ENCODE measurements around the gene DTX3. TPM values are rescaled to one million over a fixed set of nuclear protein-coding genes. Genes with fewer than 3 reads are reported as not detected.

The DTX3 gene
- total and polyA plus RNA-seq, 2 of the 13 experiments (the other 11 are each of a cell fraction or from before 2014, with no cell fraction given), result 9.0 to 27.2 TPM

DNA sequence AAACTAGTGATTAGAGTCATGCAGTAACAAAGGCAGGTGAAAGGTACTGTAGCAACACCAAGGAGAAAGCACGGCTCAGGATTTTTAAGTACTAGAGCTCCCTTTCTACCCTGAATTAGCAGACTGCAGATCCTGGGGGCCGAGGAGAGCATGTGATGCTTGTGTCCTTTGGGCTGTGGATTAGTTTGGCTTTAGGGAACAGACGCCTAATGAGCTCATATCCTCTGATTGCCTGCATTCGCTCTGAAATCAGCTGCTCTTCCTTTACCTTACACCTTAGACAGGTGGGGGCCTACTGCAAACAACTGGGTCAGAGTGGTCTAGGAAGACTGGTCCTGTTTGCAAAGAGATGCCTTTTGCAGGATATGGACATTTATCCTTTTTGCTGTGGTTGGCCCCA, 11.4 kb upstream of the DTX3 start:
- Histone ChIP-seq H4K20me1 (ENCODE audit: insufficient read depth, low read length) (no peaks in the 10 kb centered on the region), H3K36me3 (replicated peaks in 1 of 2; ENCODE audit: control insufficient read depth in 1 of 2, insufficient read depth in 2 of 2, low read length in 2 of 2) (peaks cover 7 to 19% of the 10 kb centered on the region in 2 experiments; a peak in 4 of 5 replicates), H3K27me3 (ENCODE audit: control insufficient read depth in 1 of 2, insufficient read depth in 2 of 2, low read length in 2 of 2) (no peaks in the 10 kb centered on the region; a peak in 1 of 5 replicates), H3K4me3 (replicated peaks in 1 of 3; ENCODE audit: insufficient read depth in 1 of 3, low read depth in 2 of 3, low read length in 3 of 3) (no peak overlapping the region), H3K9me3 (ENCODE audit: low read length) (no peaks in the 10 kb centered on the region), H3K79me2 (ENCODE audit: insufficient read depth, low read length) (peaks cover 17% of the 10 kb centered on the region), H2AFZ (ENCODE audit: low read length) (no peak overlapping the region), H3K9ac (ENCODE audit: insufficient read depth, low read depth, low read length) (no peak overlapping the region), H3K4me2 (ENCODE audit: low read depth, low read length) (no peak overlapping the region), H3K27ac (ENCODE audit: extremely low read length, insufficient read depth, low read length) (no peak overlapping the region), H3K4me1 (ENCODE audit: insufficient read depth, low read length) (peaks cover 22% of the 10 kb centered on the region)
- no peak for DNase-seq (ENCODE audit: low spot score)
- 90% methylated on average over 4 of the region's 4 CpGs for WGBS (ENCODE audit: low lambda C conversion rate)
- TF ChIP-seq HES4 (CRISPR knock-in tag; IDR thresholded peaks at IDR 0.05; ENCODE audit: borderline replicate concordance), result no peak
- TF ChIP-seq ZNF225 (CRISPR knock-in tag; IDR thresholded peaks at IDR 0.05), result no peak
- no peak for TF ChIP-seq MATR3 (CRISPR knock-in tag; IDR thresholded peaks at IDR 0.05)
- TF ChIP-seq, protein P1, sequence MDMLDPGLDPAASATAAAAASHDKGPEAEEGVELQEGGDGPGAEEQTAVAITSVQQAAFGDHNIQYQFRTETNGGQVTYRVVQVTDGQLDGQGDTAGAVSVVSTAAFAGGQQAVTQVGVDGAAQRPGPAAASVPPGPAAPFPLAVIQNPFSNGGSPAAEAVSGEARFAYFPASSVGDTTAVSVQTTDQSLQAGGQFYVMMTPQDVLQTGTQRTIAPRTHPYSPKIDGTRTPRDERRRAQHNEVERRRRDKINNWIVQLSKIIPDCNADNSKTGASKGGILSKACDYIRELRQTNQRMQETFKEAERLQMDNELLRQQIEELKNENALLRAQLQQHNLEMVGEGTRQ (IDR thresholded peaks at IDR 0.05; ENCODE audit: low read depth, low read length), result no peak
- TF ChIP-seq, protein P1 (CRISPR knock-in tag; IDR thresholded peaks at IDR 0.05; ENCODE audit: borderline replicate concordance), result no peak
- TF ChIP-seq MTF2 (CRISPR knock-in tag; IDR thresholded peaks at IDR 0.05; ENCODE audit: borderline replicate concordance), result no peak
- no peak for FAIRE-seq
- CTCF ChIA-PET (ENCODE audit: low intra/inter-chr PET ratio, low total read pairs), result no interaction called here
- BruUV-seq (replicated peaks), result no TSS peak
- in situ Hi-C loops (cut with HindIII; ENCODE audit: extremely low pct_ligation_motif_present, low pct_unique_long_range_greater_than_20kb) (no loop called here), intact Hi-C loops (cut with micrococcal nuclease; ENCODE audit: unreplicated experiment) (no loop called here)
- POLR2A ChIA-PET, result interaction anchor here (2.7 to 3.9 kb wide), 3 partner anchors 13 to 73 kb away, joined by 16 to 26 read pairs (median 26); partner anchors contain the start of genes ARHGEF25, DDIT3 and DTX3
- no peak for ATAC-seq

DNA sequence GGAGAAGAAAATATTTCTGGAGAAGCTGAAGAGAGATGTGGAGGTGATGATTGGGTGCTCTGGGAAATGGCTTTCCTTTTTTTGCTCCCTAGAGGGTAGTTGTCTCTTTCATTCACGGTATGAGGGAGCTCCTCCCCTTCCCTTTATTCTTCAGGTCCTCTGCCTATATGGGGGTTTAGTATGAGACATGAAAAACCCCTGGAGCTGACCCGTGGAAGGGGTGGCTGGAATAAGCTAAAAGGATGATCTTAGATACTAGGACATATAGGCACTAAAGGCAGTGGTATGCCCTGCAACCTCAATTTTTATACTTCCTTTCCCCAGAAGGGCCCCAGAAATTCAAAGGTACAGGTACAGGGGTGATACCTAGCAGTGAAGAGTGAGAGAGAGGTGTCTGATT, 4.2 kb upstream of the DTX3 start:
- no peaks in the 10 kb centered on the region for H3K79me2 ChIP-seq (ENCODE audit: insufficient read depth, low read length)
- H3K9me3 ChIP-seq (ENCODE audit: low read length), result no peaks in the 10 kb centered on the region
- no peak for DNase-seq (ENCODE audit: low spot score)
- in situ Hi-C loops (cut with HindIII; ENCODE audit: extremely low pct_ligation_motif_present, low pct_unique_long_range_greater_than_20kb) (no loop called here), intact Hi-C loops (cut with micrococcal nuclease; ENCODE audit: unreplicated experiment) (no loop called here)
- H3K4me2 ChIP-seq (ENCODE audit: low read depth, low read length), result no peak overlapping the region
- no peak for FAIRE-seq
- H4K20me1 ChIP-seq (ENCODE audit: insufficient read depth, low read length), result no peaks in the 10 kb centered on the region
- BruUV-seq (replicated peaks), result no TSS peak
- H3K36me3 ChIP-seq (replicated peaks in 1 of 2; ENCODE audit: control insufficient read depth in 1 of 2, insufficient read depth in 2 of 2, low read length in 2 of 2), result peaks cover 13 to 26% of the 10 kb centered on the region in 2 experiments; a peak in 4 of 5 replicates
- POLR2A ChIA-PET, result interaction anchor here (1.7 kb wide), 1 partner anchor 11 kb away, joined by 6 read pairs; the partner anchor contains the start of gene ARHGEF25
- WGBS (ENCODE audit: low lambda C conversion rate), result 97% methylated on average over 2 of the region's 2 CpGs
- H2AFZ ChIP-seq (ENCODE audit: low read length), result no peak overlapping the region
- H3K27ac ChIP-seq (ENCODE audit: extremely low read length, insufficient read depth, low read length), result no peak overlapping the region
- peaks cover 0 to 4% of the 10 kb centered on the region in 2 experiments; a peak in 1 of 5 replicates for H3K27me3 ChIP-seq (ENCODE audit: control insufficient read depth in 1 of 2, insufficient read depth in 2 of 2, low read length in 2 of 2)
- TF ChIP-seq SP5 (CRISPR knock-in tag; IDR thresholded peaks at IDR 0.05; ENCODE audit: borderline replicate concordance, low read depth), result no peak
- TF ChIP-seq, protein P2, sequence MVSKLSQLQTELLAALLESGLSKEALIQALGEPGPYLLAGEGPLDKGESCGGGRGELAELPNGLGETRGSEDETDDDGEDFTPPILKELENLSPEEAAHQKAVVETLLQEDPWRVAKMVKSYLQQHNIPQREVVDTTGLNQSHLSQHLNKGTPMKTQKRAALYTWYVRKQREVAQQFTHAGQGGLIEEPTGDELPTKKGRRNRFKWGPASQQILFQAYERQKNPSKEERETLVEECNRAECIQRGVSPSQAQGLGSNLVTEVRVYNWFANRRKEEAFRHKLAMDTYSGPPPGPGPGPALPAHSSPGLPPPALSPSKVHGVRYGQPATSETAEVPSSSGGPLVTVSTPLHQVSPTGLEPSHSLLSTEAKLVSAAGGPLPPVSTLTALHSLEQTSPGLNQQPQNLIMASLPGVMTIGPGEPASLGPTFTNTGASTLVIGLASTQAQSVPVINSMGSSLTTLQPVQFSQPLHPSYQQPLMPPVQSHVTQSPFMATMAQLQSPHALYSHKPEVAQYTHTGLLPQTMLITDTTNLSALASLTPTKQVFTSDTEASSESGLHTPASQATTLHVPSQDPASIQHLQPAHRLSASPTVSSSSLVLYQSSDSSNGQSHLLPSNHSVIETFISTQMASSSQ (IDR thresholded peaks at IDR 0.05; ENCODE audit: low read depth), result no peak
- TF ChIP-seq, protein P2 (CRISPR knock-in tag; IDR thresholded peaks at IDR 0.05; ENCODE audit: borderline replicate concordance), result no peak
- H3K4me1 ChIP-seq (ENCODE audit: insufficient read depth, low read length), result peaks cover 16% of the 10 kb centered on the region
- ATAC-seq, result no peak
- CTCF ChIA-PET (ENCODE audit: low intra/inter-chr PET ratio, low total read pairs), result no interaction called here
- no peak overlapping the region for H3K9ac ChIP-seq (ENCODE audit: insufficient read depth, low read depth, low read length)
- H3K4me3 ChIP-seq (replicated peaks in 1 of 3; ENCODE audit: insufficient read depth in 1 of 3, low read depth in 2 of 3, low read length in 3 of 3), result no peak overlapping the region

Measured in HepG2 (cell line).